Natural killer cell (primary cell): ENCODE measurements around the gene STX2. TPM values are rescaled to one million over a fixed set of nuclear protein-coding genes. Genes with fewer than 3 reads are reported as not detected.

Experiments
- ATAC-seq, 3 donors: fragments of 150-1000 bp in 2 of 3; fragments of 200-7000 bp in 1 of 3; cut with Tn5 transposase; 1 replicate in 1 of 3; 2 replicates in 2 of 3; pipeline ENCODE4 v1.10.0; 2021; ENCODE audit warnings: mild to moderate bottlenecking in 2 of 3, moderate library complexity in 2 of 3
- DNase-seq, 2 donors: peaks; one replicate each; pipeline versions ENCODE4 v3.0.0 to v3.0.0-alpha.2; 2013 to 2021; ENCODE audit warnings: mixed read lengths in 1 of 2
- H3K27ac ChIP-seq: one replicate; pipeline ENCODE4 v1.5.1; 2013; ENCODE audit warnings: mild to moderate bottlenecking, low read length
- H3K27me3 ChIP-seq: one replicate; pipeline ENCODE4 v1.6.1; 2013; ENCODE audit warnings: low read length; ENCODE audit not compliant: control insufficient read depth, insufficient read depth
- H3K36me3 ChIP-seq: one replicate; pipeline ENCODE4 v1.6.1; 2013; ENCODE audit warnings: low read length; ENCODE audit not compliant: control insufficient read depth, insufficient read depth
- H3K4me1 ChIP-seq: one replicate; pipeline ENCODE4 v1.6.1; 2013; ENCODE audit warnings: low read length; ENCODE audit not compliant: control insufficient read depth, insufficient read depth
- H3K4me3 ChIP-seq: one replicate; pipeline ENCODE4 v1.5.1; 2013; ENCODE audit warnings: low read length
- H3K9me3 ChIP-seq: one replicate; pipeline ENCODE4 v1.6.1; 2013; ENCODE audit warnings: low read length; ENCODE audit not compliant: control insufficient read depth, insufficient read depth
- H3K27ac Mint-ChIP-seq, 2 donors: one replicate each; pipeline ENCODE4 v1.8.0; 2022; ENCODE audit warnings: mild to moderate bottlenecking in 2 of 2, mixed read lengths in 2 of 2, moderate library complexity in 1 of 2
- H3K27me3 Mint-ChIP-seq, 2 donors: one replicate each; pipeline ENCODE4 v1.8.0; 2022; ENCODE audit warnings: low read depth in 2 of 2, mixed read lengths in 2 of 2
- H3K36me3 Mint-ChIP-seq: one replicate; pipeline ENCODE4 v1.8.0; 2022; ENCODE audit warnings: mixed read lengths
- H3K4me1 Mint-ChIP-seq, 2 donors: one replicate each; pipeline ENCODE4 v1.8.0; 2022; ENCODE audit warnings: mixed read lengths in 2 of 2
- H3K4me3 Mint-ChIP-seq: one replicate; pipeline ENCODE4 v1.8.0; 2022; ENCODE audit warnings: mild to moderate bottlenecking, moderate library complexity, mixed read lengths
- H3K9me3 Mint-ChIP-seq, 2 donors: one replicate each; pipeline ENCODE4 v1.8.0; 2022; ENCODE audit warnings: mixed read lengths in 2 of 2
- CTCF ChIP-seq: fragments of 200-600 bp; IDR thresholded peaks from one replicate; pipeline ENCODE4 v1.8.0; 2022; ENCODE audit warnings: antibody characterized with exemption
- WGBS: methylation state at CpG from one replicate; pipeline ENCODE4 v1.1.7; 2013; ENCODE audit warnings: missing lambda C conversion rate; ENCODE audit not compliant: insufficient coverage; 5-methylcytosine and 5-hydroxymethylcytosine counted together
- intact Hi-C: fragments of 100-400 bp; cut with micrococcal nuclease; formaldehyde crosslinking; loops from one replicate; pipeline ENCODE4 v1.14.2; 2022
- total RNA-seq, 4 donors: library from RNA; stranded (reverse); fragments of 120-200 nt in 1 of 4; gene quantifications; one replicate each; pipeline versions ENCODE4 v1.2.3 to v1.2.4, GENCODE V29; 2013 to 2022

Gene STX2
- total RNA-seq, 3 donors from 2014 or later (not counting 1 experiment from before 2014, with no cell fraction given), result 7.9 to 14.4 (median 14.1) TPM

GRCh38 chr12:130827432-130827831, 11.6 kb downstream of the STX2 start:
- peaks cover 8% of the 10 kb centered on the region for H3K4me1 ChIP-seq
- intact Hi-C loops, result no loop called here
- H3K4me3 ChIP-seq, result no peak overlapping the region
- H3K4me3 Mint-ChIP-seq, result no peak overlapping the region
- WGBS, result 95% methylated on average over 3 of the region's 3 CpGs
- H3K27ac Mint-ChIP-seq, result no peak overlapping the region
- peaks cover 6% of the 10 kb centered on the region in 2 donors for H3K4me1 Mint-ChIP-seq
- H3K36me3 ChIP-seq, result peaks cover 2% of the 10 kb centered on the region
- no peak for DNase-seq
- H3K9me3 Mint-ChIP-seq, result no peaks in the 10 kb centered on the region
- no peaks in the 10 kb centered on the region for H3K27me3 Mint-ChIP-seq
- no peaks in the 10 kb centered on the region for H3K9me3 ChIP-seq
- no peak for TF ChIP-seq CTCF
- H3K27ac ChIP-seq, result no peak overlapping the region
- H3K36me3 Mint-ChIP-seq, result no peaks in the 10 kb centered on the region
- ATAC-seq, result no peak
- H3K27me3 ChIP-seq, result no peaks in the 10 kb centered on the region

- intact Hi-C loops, result no loop called here
- no peak overlapping the region for H3K4me3 Mint-ChIP-seq
- no peaks in the 10 kb centered on the region for H3K36me3 Mint-ChIP-seq
- Histone ChIP-seq H3K27ac (no peak overlapping the region), H3K36me3 (peaks cover 2% of the 10 kb centered on the region), H3K4me3 (no peak overlapping the region), H3K27me3 (no peaks in the 10 kb centered on the region), H3K4me1 (peaks cover 8% of the 10 kb centered on the region), H3K9me3 (no peaks in the 10 kb centered on the region)
- H3K4me1 Mint-ChIP-seq, result peaks cover 0 to 6% of the 10 kb centered on the region in 2 donors
- H3K9me3 Mint-ChIP-seq, result no peaks in the 10 kb centered on the region
- no peak overlapping the region for H3K27ac Mint-ChIP-seq
- WGBS, result 71% methylated on average over 20 of the region's 21 CpGs
- peak; percentile 47 to 84 for DNase-seq
- ATAC-seq, result peak; percentile 69 to 77 (median 72)
- no peaks in the 10 kb centered on the region for H3K27me3 Mint-ChIP-seq
- peak; percentile 62 for TF ChIP-seq CTCF
These were observed 12.8 kb downstream of the STX2 start for GRCh38 chr12:130826151-130826801.

GRCh38 chr12:130825771-130826150, 13.3 kb downstream of the STX2 start:
- intact Hi-C loops, result no loop called here
- Mint-ChIP-seq H3K36me3 (no peaks in the 10 kb centered on the region), H3K4me3 (no peak overlapping the region), H3K9me3 (no peaks in the 10 kb centered on the region), H3K27ac (no peak overlapping the region), H3K27me3 (no peaks in the 10 kb centered on the region), H3K4me1 (peaks cover 0 to 6% of the 10 kb centered on the region in 2 donors)
- DNase-seq (no peak), ATAC-seq (no peak)
- peaks cover 2% of the 10 kb centered on the region for H3K36me3 ChIP-seq
- H3K4me1 ChIP-seq, result peaks cover 8% of the 10 kb centered on the region
- no peaks in the 10 kb centered on the region for H3K27me3 ChIP-seq
- H3K9me3 ChIP-seq, result no peaks in the 10 kb centered on the region
- 96% methylated on average over 6 of the region's 6 CpGs for WGBS
- no peak overlapping the region for H3K27ac ChIP-seq
- no peak overlapping the region for H3K4me3 ChIP-seq
- TF ChIP-seq CTCF, result no peak

- no peak for DNase-seq
These were observed 19.4 kb downstream of the STX2 start for GRCh38 chr12:130819681-130820080.

More at GRCh38 chr12:130819681-130820080, 19.4 kb downstream of the STX2 start:
- intact Hi-C loops, result no loop called here
- Histone ChIP-seq H3K4me3 (no peak overlapping the region), H3K27ac (no peak overlapping the region), H3K27me3 (no peaks in the 10 kb centered on the region), H3K36me3 (peaks cover 2% of the 10 kb centered on the region), H3K9me3 (no peaks in the 10 kb centered on the region), H3K4me1 (peaks cover 15% of the 10 kb centered on the region)
- 98% methylated on average over 12 of the region's 12 CpGs for WGBS
- no peak for TF ChIP-seq CTCF
- peaks cover 6 to 16% of the 10 kb centered on the region in 2 donors for H3K4me1 Mint-ChIP-seq
- ATAC-seq, result no peak
- no peaks in the 10 kb centered on the region for H3K27me3 Mint-ChIP-seq
- H3K27ac Mint-ChIP-seq, result peak overlapping the region in 1 of 2 donors; percentile 22
- H3K36me3 Mint-ChIP-seq, result no peaks in the 10 kb centered on the region
- peak overlapping the region; percentile 53 for H3K4me3 Mint-ChIP-seq
- no peaks in the 10 kb centered on the region for H3K9me3 Mint-ChIP-seq
